WTC11 (cell line): Measurements from ENCODE around the gene SRSF8. TPM values are rescaled to one million over a fixed set of nuclear protein-coding genes. Genes with fewer than 3 reads are reported as not detected.

Experiments
- ATAC-seq: fragments of 200-7000 bp; cut with Tn5 transposase; 2 replicates; pipeline ENCODE4 v1.10.0; 2021; ENCODE audit warnings: mild to moderate bottlenecking, moderate library complexity
- CTCF ChIA-PET: fragments of 300-600 bp; sonication (Branson Sonifier 250); formaldehyde crosslinking; loops from one replicate; lab custom pipeline; 2021; ENCODE audit warnings: antibody characterized with exemption; lab: Charles Lee
- POLR2A ChIA-PET: fragments of 350-600 bp; sonication (Branson Sonifier 250); formaldehyde crosslinking; loops from one replicate; lab custom pipeline; 2021; ENCODE audit warnings: antibody characterized with exemption; lab: Charles Lee
- DNase-seq: peaks from one replicate; pipeline ENCODE4 v3.0.0; 2021; ENCODE audit warnings: low spot score
- H3K27ac Mint-ChIP-seq: 2 replicates; pipeline ENCODE4 v1.8.0; 2021; ENCODE audit warnings: mixed read lengths
- H3K27me3 Mint-ChIP-seq: 2 replicates; pipeline ENCODE4 v1.8.0; 2021; ENCODE audit warnings: low read depth, mild to moderate bottlenecking, moderate library complexity, mixed read lengths
- H3K36me3 Mint-ChIP-seq: 2 replicates; pipeline ENCODE4 v1.8.0; 2021; ENCODE audit warnings: mixed read lengths
- H3K4me1 Mint-ChIP-seq: 2 replicates; pipeline ENCODE4 v1.8.0; 2022; ENCODE audit warnings: mixed read lengths
- H3K4me3 Mint-ChIP-seq: 2 replicates; pipeline ENCODE4 v1.8.0; 2021; ENCODE audit warnings: mild to moderate bottlenecking, moderate library complexity, mixed read lengths
- H3K9me3 Mint-ChIP-seq: 2 replicates; pipeline ENCODE4 v1.8.0; 2021; ENCODE audit warnings: mixed read lengths
- ARID4B ChIP-seq: sonication (generic); formaldehyde crosslinking; IDR thresholded peaks from 2 replicates; pipeline ENCODE4 v1.8.0; 2023; ENCODE audit warnings: missing genetic modification reagents, mild to moderate bottlenecking, borderline replicate concordance
- ATF1 ChIP-seq: sonication (generic); formaldehyde crosslinking; IDR thresholded peaks from 2 replicates; pipeline ENCODE4 v1.8.1; 2023; ENCODE audit warnings: mild to moderate bottlenecking, moderate library complexity, missing genetic modification reagents
- ATF3 ChIP-seq: sonication (generic); formaldehyde crosslinking; conservative IDR thresholded peaks from 2 replicates; pipeline ENCODE4 v1.8.1; 2022; ENCODE audit warnings: mild to moderate bottlenecking, missing genetic modification reagents
- ATF6 ChIP-seq: sonication (generic); formaldehyde crosslinking; IDR thresholded peaks from 2 replicates; pipeline ENCODE4 v1.8.1; 2023; ENCODE audit warnings: mild to moderate bottlenecking, missing genetic modification reagents
- CREB1 ChIP-seq: sonication (generic); formaldehyde crosslinking; IDR thresholded peaks from 2 replicates; pipeline ENCODE4 v1.8.0; 2023; ENCODE audit warnings: mild to moderate bottlenecking, missing genetic modification reagents
- CREM ChIP-seq: sonication (generic); formaldehyde crosslinking; IDR thresholded peaks from 2 replicates; pipeline ENCODE4 v1.8.1; 2022; ENCODE audit warnings: mild to moderate bottlenecking, missing genetic modification reagents, moderate library complexity
- E2F1 ChIP-seq: sonication (generic); formaldehyde crosslinking; IDR thresholded peaks from 2 replicates; pipeline ENCODE4 v1.8.0; 2022; ENCODE audit warnings: mild to moderate bottlenecking, missing genetic modification reagents
- FOXK1 ChIP-seq: sonication (generic); formaldehyde crosslinking; IDR thresholded peaks from 2 replicates; pipeline ENCODE4 v1.8.0; 2022; ENCODE audit warnings: mild to moderate bottlenecking, moderate library complexity, missing genetic modification reagents
- NFATC4 ChIP-seq: fragments of 250-450 bp; sonication (Bioruptor Pico); IDR thresholded peaks from 2 replicates; pipeline ENCODE4 v1.9.0; 2021; ENCODE audit warnings: mild to moderate bottlenecking
- PRRX2 ChIP-seq: fragments of 250-450 bp; sonication (Bioruptor Pico); IDR thresholded peaks from 2 replicates; pipeline ENCODE4 v1.8.0; 2021; ENCODE audit warnings: mild to moderate bottlenecking
- SP1 ChIP-seq: sonication (generic); formaldehyde crosslinking; conservative IDR thresholded peaks from 2 replicates; pipeline ENCODE4 v1.8.1; 2022; ENCODE audit warnings: missing genetic modification reagents
- USF2 ChIP-seq: sonication (generic); formaldehyde crosslinking; IDR thresholded peaks from 2 replicates; pipeline ENCODE4 v1.8.1; 2023; ENCODE audit warnings: mild to moderate bottlenecking, missing genetic modification reagents, moderate library complexity
- ZBTB43 ChIP-seq: sonication (generic); formaldehyde crosslinking; IDR thresholded peaks from 2 replicates; pipeline ENCODE4 v1.8.1; 2023; ENCODE audit warnings: mild to moderate bottlenecking, missing genetic modification reagents
- ZMAT4 ChIP-seq: fragments of 250-450 bp; sonication (Bioruptor Pico); IDR thresholded peaks from 2 replicates; pipeline ENCODE4 v1.9.0; 2021; ENCODE audit warnings: mild to moderate bottlenecking
- ZNF138 ChIP-seq: sonication (generic); formaldehyde crosslinking; conservative IDR thresholded peaks from 2 replicates; pipeline ENCODE4 v1.8.1; 2022; ENCODE audit warnings: mild to moderate bottlenecking, moderate library complexity, missing genetic modification reagents
- ZNF263 ChIP-seq: sonication (generic); formaldehyde crosslinking; IDR thresholded peaks from 2 replicates; pipeline ENCODE4 v1.8.1; 2022; ENCODE audit warnings: low read depth, mild to moderate bottlenecking, moderate library complexity, missing genetic modification reagents
- ZNF512 ChIP-seq: sonication (generic); formaldehyde crosslinking; IDR thresholded peaks from 2 replicates; pipeline ENCODE4 v1.8.1; 2022; ENCODE audit warnings: missing genetic modification reagents, borderline replicate concordance
- ZNF532 ChIP-seq: fragments of 250-450 bp; sonication (Bioruptor Pico); IDR thresholded peaks from 2 replicates; pipeline ENCODE4 v1.9.0; 2021; ENCODE audit warnings: mild to moderate bottlenecking, borderline replicate concordance
- total RNA-seq: library from RNA; stranded (reverse); gene quantifications from 3 replicates; pipeline ENCODE4 v1.2.3, GENCODE V29; 2021

SRSF8 gene
- total RNA-seq, 1 experiment from 2014 or later = 20.9 TPM

- H3K27ac Mint-ChIP-seq = no peak overlapping the region
- H3K4me3 Mint-ChIP-seq = no peak overlapping the region
- DNase-seq (no peak), ATAC-seq (no peak)
- CTCF ChIA-PET = interaction anchor here (1.2 kb wide), 1 partner anchor 55 kb away, joined by 4 read pairs; no protein-coding TSS in a partner anchor
- peaks cover 7% of the 10 kb centered on the region for H3K27me3 Mint-ChIP-seq
- H3K36me3 Mint-ChIP-seq = no peaks in the 10 kb centered on the region
- POLR2A ChIA-PET = no interaction called here
- H3K9me3 Mint-ChIP-seq = no peaks in the 10 kb centered on the region
- TF ChIP-seq ZNF532 (CRISPR knock-in tag) (no peak), SP1 (CRISPR knock-in tag) (no peak), USF2 (no peak), ZMAT4 (CRISPR knock-in tag) (no peak), ARID4B (CRISPR knock-in tag) (no peak), ATF1 (no peak), CREB1 (CRISPR knock-in tag) (no peak)
- H3K4me1 Mint-ChIP-seq = peaks cover 19% of the 10 kb centered on the region
Observed at GRCh38 chr11:95097209-95097608, 30.5 kb downstream of the SRSF8 start.

- Mint-ChIP-seq H3K4me1 (peaks cover 8% of the 10 kb centered on the region), H3K36me3 (no peaks in the 10 kb centered on the region), H3K4me3 (no peak overlapping the region), H3K9me3 (no peaks in the 10 kb centered on the region), H3K27me3 (no peaks in the 10 kb centered on the region), H3K27ac (no peak overlapping the region)
- POLR2A ChIA-PET = no interaction called here
- ATAC-seq = no peak
- DNase-seq = no peak
- CTCF ChIA-PET = interaction anchor here (0.9 to 1.4 kb wide), 3 partner anchors 9 to 56 kb away, joined by 3 to 4 read pairs (median 3); partner anchors contain the start of genes ENDOD1 and SRSF8
- TF ChIP-seq ZBTB43 (CRISPR knock-in tag) = no peak
- no peak for TF ChIP-seq FOXK1 (CRISPR knock-in tag)
- no peak for TF ChIP-seq ZNF138 (CRISPR knock-in tag)
- TF ChIP-seq CREM = no peak
- no peak for TF ChIP-seq ATF6 (CRISPR knock-in tag)
- no peak for TF ChIP-seq PRRX2
- no peak for TF ChIP-seq NFATC4 (CRISPR knock-in tag)
- TF ChIP-seq E2F1 = no peak
- no peak for TF ChIP-seq ATF3 (CRISPR knock-in tag)
- no peak for TF ChIP-seq ZNF512 (CRISPR knock-in tag)
- no peak for TF ChIP-seq ZNF263 (CRISPR knock-in tag)
Observed at GRCh38 chr11:95098826-95099225, 32.1 kb downstream of the SRSF8 start.
